K562 (cell line): ENCODE results near the gene EDA. TPM values are rescaled to one million over a fixed set of nuclear protein-coding genes. Genes with fewer than 3 reads are reported as not detected.

Experiments
- ATAC-seq: fragments of 200-7000 bp; cut with Tn5 transposase; 3 replicates; pipeline ENCODE4 v1.9.1; 2020; ENCODE audit warnings: moderate library complexity
- BruUV-seq: library from RNA; stranded (reverse); fragments of 400-500 nt; replicated peaks from 2 replicates; lab custom pipeline; 2021; lab: Mats Ljungman, UMichigan
- CTCF ChIA-PET: fragments of 300-600 bp; formaldehyde crosslinking; extraction: SDS; loops from one replicate; lab custom pipeline; 2021; ENCODE audit warnings: low intra/inter-chr PET ratio; lab: Yijun Ruan, JAX
- POLR2A ChIA-PET: fragments of 300-600, 350-650 bp; sonication (Branson Sonifier 250); formaldehyde crosslinking; extraction: SDS; loops from one replicate; lab custom pipeline; 2021; ENCODE audit warnings: antibody characterized with exemption, inconsistent platforms; lab: Yijun Ruan, JAX
- DNase-seq, 4 experiments: peaks; one replicate each; pipeline versions ENCODE4 v3.0.0 to v3.0.0-alpha.2; 2011 to 2018; ENCODE audit warnings: low spot score in 3 of 4, mixed read lengths in 3 of 4; ENCODE audit errors: extremely low read depth in 1 of 4
- FAIRE-seq: peaks from 2 replicates; lab custom pipeline; 2011; peaks lifted over from hg19 to GRCh38; lab: Jason Lieb, UNC
- H2AFZ ChIP-seq: 2 replicates; pipeline ENCODE4 v1.6.0; 2011; ENCODE audit warnings: low read depth, low read length, control low read depth, inconsistent platforms
- H3K27ac ChIP-seq: fragments of 200-600 bp; 3 replicates; pipeline ENCODE4 v1.8.0; 2011; ENCODE audit warnings: low read depth, mild to moderate bottlenecking, control low read depth, inconsistent platforms, low read length, moderate library complexity, mixed read lengths; ENCODE audit errors: extremely low read depth
- H3K27me3 ChIP-seq, 2 experiments: fragments of 300-600 bp in 1 of 2; 2 replicates in 1 of 2; 3 replicates in 1 of 2; pipeline versions ENCODE4 v1.6.0 to v1.8.0; 2011; ENCODE audit warnings: inconsistent platforms in 2 of 2, low read length in 2 of 2, mild to moderate bottlenecking in 1 of 2, mixed read lengths in 1 of 2, moderate library complexity in 1 of 2; ENCODE audit not compliant: control insufficient read depth in 2 of 2, insufficient read depth in 2 of 2
- H3K36me3 ChIP-seq: fragments of 300-600 bp; 3 replicates; pipeline ENCODE4 v1.8.0; 2011; ENCODE audit warnings: mild to moderate bottlenecking, low read length, inconsistent platforms; ENCODE audit not compliant: control insufficient read depth, insufficient read depth
- H3K4me1 ChIP-seq, 2 experiments: fragments of 200-600 bp in 1 of 2; replicated peaks in 1 of 2; 2 replicates in 1 of 2; 3 replicates in 1 of 2; pipeline versions ENCODE4 v1.5.1 to v1.8.0; 2011; ENCODE audit warnings: inconsistent platforms in 2 of 2, low read length in 2 of 2, mild to moderate bottlenecking in 1 of 2, mixed read lengths in 1 of 2, moderate library complexity in 1 of 2; ENCODE audit not compliant: control insufficient read depth in 2 of 2, insufficient read depth in 2 of 2
- H3K4me2 ChIP-seq: 2 replicates; pipeline ENCODE4 v1.6.1; 2011; ENCODE audit warnings: low read length, control low read depth, inconsistent platforms, mixed read lengths; ENCODE audit not compliant: insufficient read depth
- H3K4me3 ChIP-seq: fragments of 200-600 bp; sonication (generic), shearing (Covaris generic); 2 replicates; pipeline ENCODE4 v1.5.1; 2016; ENCODE audit warnings: control low read depth, inconsistent platforms
- H3K79me2 ChIP-seq: fragments of 200-600 bp; 3 replicates; pipeline ENCODE4 v1.8.0; 2011; ENCODE audit warnings: low read length, inconsistent platforms; ENCODE audit not compliant: control insufficient read depth, insufficient read depth
- H3K9ac ChIP-seq, 2 experiments: 2 replicates each; pipeline versions ENCODE4 v1.6.0 to v1.6.1; 2011; ENCODE audit warnings: low read depth in 2 of 2, low read length in 2 of 2, control low read depth in 1 of 2, inconsistent platforms in 1 of 2, mild to moderate bottlenecking in 1 of 2, mixed read lengths in 1 of 2; ENCODE audit not compliant: insufficient read depth in 1 of 2
- H3K9me1 ChIP-seq: one replicate; pipeline ENCODE4 v1.6.0; 2011; ENCODE audit warnings: inconsistent platforms, mild to moderate bottlenecking, low read length, moderate library complexity; ENCODE audit not compliant: control insufficient read depth, insufficient read depth
- H3K9me3 ChIP-seq: replicated peaks from 2 replicates; pipeline ENCODE4 v1.5.1; 2011; ENCODE audit warnings: low read depth, low read length, inconsistent platforms; ENCODE audit not compliant: control insufficient read depth, insufficient read depth
- H4K20me1 ChIP-seq: replicated peaks from 2 replicates; pipeline ENCODE4 v1.6.1; 2011; ENCODE audit warnings: low read length, inconsistent platforms, mixed read lengths; ENCODE audit not compliant: control insufficient read depth, insufficient read depth
- CBFB ChIP-seq: sonication (generic); formaldehyde crosslinking; IDR thresholded peaks from 2 replicates; pipeline ENCODE4 v1.4.0; 2020; ENCODE audit warnings: mild to moderate bottlenecking, missing genetic modification reagents
- CBX5 ChIP-seq: IDR thresholded peaks from 2 replicates; pipeline ENCODE4 v1.6.1; 2014; ENCODE audit warnings: low read depth, borderline replicate concordance
- GABPB2 ChIP-seq: fragments of 250-450 bp; sonication (Bioruptor Pico); conservative IDR thresholded peaks from 2 replicates; pipeline ENCODE4 v1.5.1; 2021; ENCODE audit warnings: mild to moderate bottlenecking
- HDGF ChIP-seq: fragments of 450-650 bp; IDR thresholded peaks from 2 replicates; pipeline ENCODE4 v1.6.1; 2016
- HNRNPH1 ChIP-seq: fragments of 200-400 bp; formaldehyde crosslinking; optimal IDR thresholded peaks from 2 replicates; pipeline ENCODE3; 2017; ENCODE audit warnings: low read depth, mild to moderate bottlenecking, low read length, moderate library complexity
- HNRNPL ChIP-seq: fragments of 200-400 bp; formaldehyde crosslinking; IDR thresholded peaks from 2 replicates; pipeline ENCODE4 v1.6.1; 2017; ENCODE audit warnings: low read depth, mild to moderate bottlenecking, low read length
- HNRNPLL ChIP-seq: fragments of 200-400 bp; formaldehyde crosslinking; IDR thresholded peaks from 2 replicates; pipeline ENCODE4 v1.6.1; 2017; ENCODE audit warnings: low read length, low read depth, mild to moderate bottlenecking; ENCODE audit not compliant: poor library complexity, severe bottlenecking
- KAT7 ChIP-seq: sonication (generic); formaldehyde crosslinking; IDR thresholded peaks from 2 replicates; pipeline ENCODE4 v1.8.0; 2022; ENCODE audit warnings: missing genetic modification reagents, mild to moderate bottlenecking, borderline replicate concordance
- MAFG ChIP-seq: fragments of 450-650 bp; conservative IDR thresholded peaks from 2 replicates; pipeline ENCODE4 v1.6.1; 2016; ENCODE audit warnings: missing genetic modification characterization, missing compliant biosample characterization
- MAFK ChIP-seq: IDR thresholded peaks from 2 replicates; pipeline ENCODE4 v1.6.1; 2011; ENCODE audit warnings: low read length, improper control_type of control experiment
- MAZ ChIP-seq, 2 experiments: fragments of 450-650 bp in 1 of 2; sonication (generic) in 1 of 2; formaldehyde crosslinking; IDR thresholded peaks in 1 of 2; conservative IDR thresholded peaks in 1 of 2; 2 replicates each; pipeline versions ENCODE4 v1.4.0 to v1.5.0; 2020; ENCODE audit warnings: mild to moderate bottlenecking in 1 of 2, missing genetic modification reagents in 1 of 2
- MECOM ChIP-seq: fragments of 250-450 bp; sonication (Bioruptor Pico); IDR thresholded peaks from 2 replicates; pipeline ENCODE4 v1.8.0; 2022; ENCODE audit warnings: inconsistent platforms
- MTA1 ChIP-seq: fragments of 450-650 bp; IDR thresholded peaks from 2 replicates; pipeline ENCODE4 v1.6.1; 2017; ENCODE audit warnings: borderline replicate concordance
- SMAD4 ChIP-seq: fragments of 250-450 bp; sonication (Bioruptor Pico); conservative IDR thresholded peaks from 2 replicates; pipeline ENCODE4 v1.8.0; 2021; ENCODE audit warnings: inconsistent platforms, mild to moderate bottlenecking, moderate library complexity
- TEAD1 ChIP-seq, 2 experiments: fragments of 450-650 bp in 1 of 2; sonication (generic) in 1 of 2; formaldehyde crosslinking; IDR thresholded peaks; 2 replicates each; pipeline versions ENCODE4 v1.4.0 to v1.8.0; 2020 to 2022; ENCODE audit warnings: mild to moderate bottlenecking in 2 of 2, missing genetic modification reagents in 1 of 2
- ZKSCAN1 ChIP-seq: fragments of 150-350 bp; IDR thresholded peaks from 2 replicates; pipeline ENCODE4 v1.6.1; 2016; ENCODE audit warnings: low read depth, low read length
- ZNF146 ChIP-seq: IDR thresholded peaks from one replicate; pipeline ENCODE4 v1.6.1; 2018; ENCODE audit warnings: missing compliant biosample characterization; ENCODE audit not compliant: unreplicated experiment
- ZNF316 ChIP-seq: fragments of 450-650 bp; IDR thresholded peaks from 2 replicates; pipeline ENCODE4 v1.6.1; 2016
- ZNF589 ChIP-seq: fragments of 200-800 bp; sonication (Bioruptor generic); IDR thresholded peaks from 2 replicates; pipeline ENCODE4 v1.6.1; 2016; ENCODE audit warnings: low read depth, missing genetic modification characterization, missing compliant biosample characterization
- WGBS: fragments of 100-300 bp; shearing (Covaris generic); methylation state at CpG from one replicate; pipeline ENCODE4 v1.1.6; 2016; ENCODE audit warnings: low coverage, mixed read lengths; ENCODE audit not compliant: insufficient coverage; ENCODE audit errors: missing lambda C conversion rate; 5-methylcytosine and 5-hydroxymethylcytosine counted together
- in situ Hi-C: fragments of 300-500 bp; cut with MboI; formaldehyde crosslinking; loops from 4 replicates; pipeline ENCODE4 v1.15.0; 2018; ENCODE audit warnings: inconsistent platforms, mixed read lengths
- intact Hi-C: fragments of 100-400 bp; cut with micrococcal nuclease; formaldehyde crosslinking; loops from 2 replicates; pipeline ENCODE4 v1.14.2; 2022
- polyA plus RNA-seq, 8 experiments: library from polyadenylated mRNA; depleted of rRNA in 4 of 8; stranded (reverse) in 5 of 8; unstranded in 3 of 8; fragments of >200 nt; fragmentation: Nextera tagmentation in 2 of 8; fragmentation: Illumina TruSeq in 1 of 8; extraction: Ambion mirVana in 2 of 8; extraction: Trizol in 1 of 8; gene quantifications; 2 replicates each; pipeline versions ENCODE4 v1.2.1 to v1.2.3, GENCODE V29; 2011 to 2014; ENCODE audit warnings: inconsistent platforms in 1 of 8, missing spikeins in 1 of 8
- total RNA-seq, 7 experiments: library from RNA; depleted of rRNA in 6 of 7; stranded (reverse); fragments of >200 nt in 6 of 7; fragmentation: Illumina TruSeq in 2 of 7; extraction: Trizol in 2 of 7; gene quantifications; 2 replicates each; pipeline versions ENCODE4 v1.2.1 to v1.2.3, GENCODE V29; 2011 to 2021; ENCODE audit warnings: low replicate concordance in 1 of 7
- TF ChIP-seq, protein P1 (sequence below), 2 experiments: fragments of 450-650 bp; IDR thresholded peaks; 2 replicates each; pipeline ENCODE4 v1.6.1; 2016
- TF ChIP-seq, protein P2 (sequence below): sonication (generic); formaldehyde crosslinking; IDR thresholded peaks from 2 replicates; pipeline ENCODE4 v1.8.1; 2023; ENCODE audit warnings: mild to moderate bottlenecking, missing genetic modification reagents

Gene EDA
- total and polyA plus RNA-seq, 9 of the 15 experiments (the other 6 are each of a cell fraction or from before 2014, with no cell fraction given) = 0.03 to 0.40 (median 0.07) TPM

DNA sequence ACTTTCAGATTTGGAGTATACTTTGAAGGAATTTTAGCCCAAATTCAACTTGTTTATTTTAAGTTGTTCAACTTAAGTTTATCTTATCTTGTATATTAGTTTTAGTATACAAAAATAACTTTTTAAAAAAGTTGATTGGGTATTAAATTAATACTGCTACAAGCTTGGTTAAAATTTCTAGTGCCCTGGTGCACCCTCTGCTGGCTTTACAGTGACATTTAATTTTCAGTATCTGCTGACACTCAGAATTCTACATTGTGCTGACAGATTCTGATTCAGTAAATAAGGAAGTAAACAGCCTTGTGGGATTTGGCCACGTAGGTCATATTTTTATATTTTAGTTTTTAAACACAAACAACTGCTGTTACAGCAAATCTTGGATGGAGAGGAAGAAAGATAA lies 2.9 kb downstream of the EDA start (continued):
- TF ChIP-seq MAFK (peak; percentile 49; the same call in 1 of the 2 replicates), MAFG (tag) (peak; percentile 51; the same call in 1 of the 2 replicates), ZNF316 (peak; percentile 71)
- TF ChIP-seq, all 486 proteins: peak for 8

DNA sequence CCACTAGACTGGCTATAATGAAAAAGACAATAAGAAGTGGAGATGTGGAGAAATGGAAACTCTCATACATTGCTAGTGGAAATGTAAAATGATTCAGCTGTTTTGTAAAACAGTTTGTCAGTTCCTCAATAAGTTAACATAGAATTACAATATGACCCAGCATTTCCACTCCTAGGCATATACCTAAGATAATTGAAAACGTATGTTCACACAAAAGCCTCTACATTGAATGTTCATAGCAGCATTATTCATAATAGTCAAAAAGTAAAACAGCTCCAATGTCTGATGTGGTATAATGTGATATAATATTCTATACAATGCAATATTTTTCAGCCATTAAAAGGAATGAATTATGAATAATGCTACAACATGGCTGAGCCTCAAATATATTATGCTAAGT lies 10.2 kb downstream of the EDA start:
- no peaks in the 10 kb centered on the region for H3K4me1 ChIP-seq
- H3K79me2 ChIP-seq = no peaks in the 10 kb centered on the region
- FAIRE-seq = no peak
- no peak overlapping the region for H3K9ac ChIP-seq
- intact Hi-C loops = no loop called here
- no peak overlapping the region for H3K4me3 ChIP-seq
- no peaks in the 10 kb centered on the region for H4K20me1 ChIP-seq
- in situ Hi-C loops = no loop called here
- TF ChIP-seq MTA1 (no peak), HDGF (no peak), HNRNPLL (no peak), ZNF589 (CRISPR knock-in tag) (no peak), HNRNPH1 (no peak), TEAD1 (CRISPR knock-in tag; IDR thresholded peaks at IDR 0.05) (no peak), KAT7 (CRISPR knock-in tag) (no peak), HNRNPL (no peak), CBFB (CRISPR knock-in tag) (no peak), GABPB2 (CRISPR knock-in tag) (no peak), CBX5 (no peak), ZKSCAN1 (no peak), SMAD4 (CRISPR knock-in tag) (no peak), MECOM (CRISPR knock-in tag) (no peak), ZNF146 (CRISPR knock-in tag) (no peak), MAZ (CRISPR knock-in tag; conservative IDR thresholded peaks at IDR 0.05 in 1 of 2, IDR thresholded peaks at IDR 0.05 in 1 of 2) (no peak)
- TF ChIP-seq, protein P1, sequence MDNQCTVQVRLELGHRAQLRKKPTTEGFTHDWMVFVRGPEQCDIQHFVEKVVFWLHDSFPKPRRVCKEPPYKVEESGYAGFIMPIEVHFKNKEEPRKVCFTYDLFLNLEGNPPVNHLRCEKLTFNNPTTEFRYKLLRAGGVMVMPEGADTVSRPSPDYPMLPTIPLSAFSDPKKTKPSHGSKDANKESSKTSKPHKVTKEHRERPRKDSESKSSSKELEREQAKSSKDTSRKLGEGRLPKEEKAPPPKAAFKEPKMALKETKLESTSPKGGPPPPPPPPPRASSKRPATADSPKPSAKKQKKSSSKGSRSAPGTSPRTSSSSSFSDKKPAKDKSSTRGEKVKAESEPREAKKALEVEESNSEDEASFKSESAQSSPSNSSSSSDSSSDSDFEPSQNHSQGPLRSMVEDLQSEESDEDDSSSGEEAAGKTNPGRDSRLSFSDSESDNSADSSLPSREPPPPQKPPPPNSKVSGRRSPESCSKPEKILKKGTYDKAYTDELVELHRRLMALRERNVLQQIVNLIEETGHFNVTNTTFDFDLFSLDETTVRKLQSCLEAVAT (IDR thresholded peaks at IDR 0.05) = no peak
- TF ChIP-seq, protein P2, sequence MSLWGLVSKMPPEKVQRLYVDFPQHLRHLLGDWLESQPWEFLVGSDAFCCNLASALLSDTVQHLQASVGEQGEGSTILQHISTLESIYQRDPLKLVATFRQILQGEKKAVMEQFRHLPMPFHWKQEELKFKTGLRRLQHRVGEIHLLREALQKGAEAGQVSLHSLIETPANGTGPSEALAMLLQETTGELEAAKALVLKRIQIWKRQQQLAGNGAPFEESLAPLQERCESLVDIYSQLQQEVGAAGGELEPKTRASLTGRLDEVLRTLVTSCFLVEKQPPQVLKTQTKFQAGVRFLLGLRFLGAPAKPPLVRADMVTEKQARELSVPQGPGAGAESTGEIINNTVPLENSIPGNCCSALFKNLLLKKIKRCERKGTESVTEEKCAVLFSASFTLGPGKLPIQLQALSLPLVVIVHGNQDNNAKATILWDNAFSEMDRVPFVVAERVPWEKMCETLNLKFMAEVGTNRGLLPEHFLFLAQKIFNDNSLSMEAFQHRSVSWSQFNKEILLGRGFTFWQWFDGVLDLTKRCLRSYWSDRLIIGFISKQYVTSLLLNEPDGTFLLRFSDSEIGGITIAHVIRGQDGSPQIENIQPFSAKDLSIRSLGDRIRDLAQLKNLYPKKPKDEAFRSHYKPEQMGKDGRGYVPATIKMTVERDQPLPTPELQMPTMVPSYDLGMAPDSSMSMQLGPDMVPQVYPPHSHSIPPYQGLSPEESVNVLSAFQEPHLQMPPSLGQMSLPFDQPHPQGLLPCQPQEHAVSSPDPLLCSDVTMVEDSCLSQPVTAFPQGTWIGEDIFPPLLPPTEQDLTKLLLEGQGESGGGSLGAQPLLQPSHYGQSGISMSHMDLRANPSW = no peak
- no peak overlapping the region for H3K27ac ChIP-seq
- no TSS peak for BruUV-seq
- H3K27me3 ChIP-seq = no peaks in the 10 kb centered on the region; a peak in 1 of 5 replicates
- no peaks in the 10 kb centered on the region for H3K9me3 ChIP-seq
- POLR2A ChIA-PET = no interaction called here
- CTCF ChIA-PET = no interaction called here
- no peak overlapping the region for H3K4me2 ChIP-seq
- no peak overlapping the region for H2AFZ ChIP-seq
- H3K36me3 ChIP-seq = no peaks in the 10 kb centered on the region
- 0% methylated on average over 1 of the region's 1 CpG for WGBS
- DNase-seq = no peak
- H3K9me1 ChIP-seq = no peaks in the 10 kb centered on the region
- ATAC-seq = no peak
